ENCODE measurements around the gene BRAF. TPM values are rescaled to one million over a fixed set of nuclear protein-coding genes. Genes with fewer than 3 reads are reported as not detected.
"Not testable (repeated sequence)": the region's sequence is repeated elsewhere in the genome, so short reads cannot be mapped to it uniquely, and the experiment has no call there.

BRAF gene
- total RNA-seq, 4 donors from 2014 or later: 43.5 to 56.5 (median 49.5) TPM

GRCh38 chr7:140918236-140918635 lies 6.5 kb downstream of the BRAF start:
- H3K9me3 ChIP-seq: no peaks in the 10 kb centered on the region
- no peak for DNase-seq (ENCODE audit: low spot score in 2 of 2)
- 96 to 99% methylated on average over 6 of the region's 6 CpGs for WGBS, 2 donors
- H3K4me1 ChIP-seq: peaks cover 0 to 48% (median 3%) of the 10 kb centered on the region in 4 donors
- no peaks in the 10 kb centered on the region for H3K36me3 ChIP-seq
- H3K27me3 ChIP-seq: no peaks in the 10 kb centered on the region
- TF ChIP-seq EP300 (IDR thresholded peaks at IDR 0.05) (no peak), CTCF (IDR thresholded peaks at IDR 0.05) (no peak), POLR2A (IDR thresholded peaks at IDR 0.05) (no peak)
- no peak overlapping the region for H3K4me3 ChIP-seq
- no peak overlapping the region for H3K27ac ChIP-seq

GRCh38 chr7:140917258-140917657 lies 7.5 kb downstream of the BRAF start:
- Histone ChIP-seq H3K9me3 (no peaks in the 10 kb centered on the region), H3K27ac (no peak overlapping the region), H3K4me1 (peaks cover 0 to 43% (median 0%) of the 10 kb centered on the region in 4 donors), H3K4me3 (no peak overlapping the region), H3K27me3 (no peaks in the 10 kb centered on the region), H3K36me3 (no peaks in the 10 kb centered on the region)
- TF ChIP-seq EP300 (IDR thresholded peaks at IDR 0.05) (no peak), POLR2A (IDR thresholded peaks at IDR 0.05) (no peak), CTCF (IDR thresholded peaks at IDR 0.05) (no peak)
- WGBS, 2 donors: 90 to 94% methylated on average over 1 of the region's 1 CpG
- no peak for DNase-seq (ENCODE audit: low spot score in 2 of 2)

- Histone ChIP-seq H3K36me3 (no peaks in the 10 kb centered on the region), H3K4me1 (peaks cover 0 to 34% (median 0%) of the 10 kb centered on the region in 4 donors), H3K27ac (no peak overlapping the region), H3K9me3 (no peaks in the 10 kb centered on the region), H3K27me3 (no peaks in the 10 kb centered on the region), H3K4me3 (no peak overlapping the region)
- TF ChIP-seq CTCF (IDR thresholded peaks at IDR 0.05) (no peak), POLR2A (IDR thresholded peaks at IDR 0.05) (no peak), EP300 (IDR thresholded peaks at IDR 0.05) (no peak)
- DNase-seq (ENCODE audit: low spot score in 2 of 2): no peak
- WGBS, 2 donors: 89 to 93% methylated on average over 4 of the region's 4 CpGs
These were observed 8.7 kb downstream of the BRAF start for GRCh38 chr7:140915935-140916555.

GRCh38 chr7:140914083-140914482 lies 10.6 kb downstream of the BRAF start:
- H3K36me3 ChIP-seq: no peaks in the 10 kb centered on the region
- no peak for DNase-seq (ENCODE audit: low spot score in 2 of 2)
- no peak for TF ChIP-seq POLR2A (IDR thresholded peaks at IDR 0.05)
- no peak for TF ChIP-seq CTCF (IDR thresholded peaks at IDR 0.05)
- TF ChIP-seq EP300 (IDR thresholded peaks at IDR 0.05): no peak
- H3K4me1 ChIP-seq: peaks cover 0 to 31% (median 0%) of the 10 kb centered on the region in 4 donors
- no peak overlapping the region for H3K27ac ChIP-seq
- no peaks in the 10 kb centered on the region for H3K9me3 ChIP-seq
- no peaks in the 10 kb centered on the region for H3K27me3 ChIP-seq
- no peak overlapping the region for H3K4me3 ChIP-seq

- H3K27ac ChIP-seq; H3K36me3 ChIP-seq; H3K9me3 ChIP-seq; H3K27me3 ChIP-seq; DNase-seq (ENCODE audit: low spot score in 2 of 2); H3K4me3 ChIP-seq: not testable (repeated sequence)
- 76 to 77% methylated on average over 5 of the region's 5 CpGs for WGBS, 2 donors
- H3K4me1 ChIP-seq: peaks cover 0 to 31% (median 0%) of the 10 kb centered on the region in 4 donors
These were observed 11.2 kb downstream of the BRAF start for GRCh38 chr7:140913596-140913928.

GRCh38 chr7:140911746-140912145 lies 13.0 kb downstream of the BRAF start:
- DNase-seq (ENCODE audit: low spot score in 2 of 2): no peak
- no peaks in the 10 kb centered on the region for H3K36me3 ChIP-seq
- peaks cover 0 to 31% (median 0%) of the 10 kb centered on the region in 4 donors for H3K4me1 ChIP-seq
- 45 to 50% methylated on average over 1 of the region's 1 CpG for WGBS, 2 donors
- no peaks in the 10 kb centered on the region for H3K9me3 ChIP-seq
- no peak overlapping the region for H3K27ac ChIP-seq
- TF ChIP-seq POLR2A (IDR thresholded peaks at IDR 0.05): no peak
- no peak for TF ChIP-seq CTCF (IDR thresholded peaks at IDR 0.05)
- H3K4me3 ChIP-seq: no peak overlapping the region
- H3K27me3 ChIP-seq: no peaks in the 10 kb centered on the region

Data from tibial nerve (tissue), 4 donors.